T follicular helper cell (primary cell): Measurements from ENCODE around the gene PNP.

Experiments used
- DNase-seq: peaks from one replicate; pipeline ENCODE4 v3.0.0-alpha.2; 2020; ENCODE audit warnings: low read depth

PNP gene

GRCh38 chr14:20455355-20456300 lies 13.6 kb upstream of the PNP start:
- peak; percentile 69 for DNase-seq

- DNase-seq, result no peak
These were observed 12.2 kb upstream of the PNP start for GRCh38 chr14:20456971-20457370.

GRCh38 chr14:20458031-20458789 lies 11.0 kb upstream of the PNP start:
- DNase-seq, result no peak

GRCh38 chr14:20460458-20461224 lies 8.6 kb upstream of the PNP start:
- DNase-seq, result peak; percentile 68

- peak; percentile 99 for DNase-seq
These were observed 7.7 kb upstream of the PNP start, which contains the start of gene PIP4P1 for GRCh38 chr14:20461225-20462141. Gene PIP4P1, minus strand, starts transcription at chr14:20461434. Its CDS starts 109 bp downstream, at chr14:20461325.

GRCh38 chr14:20468764-20469241 lies 403 bp upstream of the PNP start:
- no peak for DNase-seq

- peak; percentile 36 for DNase-seq
These were observed 840 bp downstream of the PNP start for GRCh38 chr14:20469890-20470602.

- no peak for DNase-seq
These were observed 1.3 kb downstream of the PNP start for GRCh38 chr14:20470603-20470901.

GRCh38 chr14:20472536-20473169 lies 3.4 kb downstream of the PNP start:
- no peak for DNase-seq

GRCh38 chr14:20476776-20477175 lies 7.6 kb downstream of the PNP start:
- DNase-seq, result no peak

GRCh38 chr14:20477211-20477876 lies 8.1 kb downstream of the PNP start:
- no peak for DNase-seq

- DNase-seq, result no peak
These were observed 9.7 kb downstream of the PNP start for GRCh38 chr14:20478894-20479293.

GRCh38 chr14:20482382-20482781 lies 13.2 kb downstream of the PNP start:
- DNase-seq, result no peak

- DNase-seq, result no peak
These were observed 16.7 kb downstream of the PNP start for GRCh38 chr14:20485900-20486299.

- DNase-seq, result no peak
These were observed 17.6 kb downstream of the PNP start for GRCh38 chr14:20486684-20487395.

- no peak for DNase-seq
These were observed 18.2 kb downstream of the PNP start for GRCh38 chr14:20487396-20487725.

GRCh38 chr14:20489093-20489994 lies 20.1 kb downstream of the PNP start:
- DNase-seq, result no peak

- DNase-seq, result no peak
These were observed 21.4 kb downstream of the PNP start for GRCh38 chr14:20490563-20490962.
